Suprapubic skin (tissue), 4 donors: Measurements from ENCODE around the gene STK31. TPM values are rescaled to one million over a fixed set of nuclear protein-coding genes. Genes with fewer than 3 reads are reported as not detected.
"Not testable (repeated sequence)": the region's sequence is repeated elsewhere in the genome, so short reads cannot be mapped to it uniquely, and the experiment has no call there.

Source experiments
- DNase-seq, 2 donors: peaks; one replicate each; pipeline ENCODE4 v3.0.0-alpha.2; 2019; ENCODE audit warnings: low spot score in 2 of 2
- H3K27ac ChIP-seq: fragments of 200-600 bp; sonication (generic); one replicate; pipeline ENCODE4 v1.5.1; 2019
- H3K27me3 ChIP-seq: fragments of 200-600 bp; sonication (generic); one replicate; pipeline ENCODE4 v1.5.1; 2019
- H3K36me3 ChIP-seq: fragments of 200-600 bp; sonication (generic); one replicate; pipeline ENCODE4 v1.5.1; 2019
- H3K4me1 ChIP-seq: fragments of 200-600 bp; sonication (generic); one replicate; pipeline ENCODE4 v1.5.1; 2019
- H3K4me3 ChIP-seq: fragments of 200-600 bp; sonication (generic); one replicate; pipeline ENCODE4 v1.5.1; 2019; ENCODE audit warnings: mild to moderate bottlenecking
- H3K9me3 ChIP-seq: fragments of 200-600 bp; sonication (generic); one replicate; pipeline ENCODE4 v1.5.1; 2019
- EP300 ChIP-seq: sonication (generic); formaldehyde crosslinking; IDR thresholded peaks from one replicate; pipeline ENCODE4 v1.6.1; 2017; ENCODE audit warnings: antibody characterized with exemption
- POLR2A ChIP-seq, 2 donors: fragments of 450-650 bp; IDR thresholded peaks; one replicate each; pipeline ENCODE4 v1.6.1; 2017; ENCODE audit warnings: antibody characterized with exemption in 2 of 2, mild to moderate bottlenecking in 2 of 2, moderate library complexity in 2 of 2
- POLR2AphosphoS5 ChIP-seq, 3 donors: sonication (generic); formaldehyde crosslinking; IDR thresholded peaks; one replicate each; pipeline ENCODE4 v1.6.1; 2017; ENCODE audit warnings: antibody characterized with exemption in 3 of 3
- WGBS: methylation state at CpG from one replicate; pipeline ENCODE4 v1.1.5; 2018; 5-methylcytosine and 5-hydroxymethylcytosine counted together
- total RNA-seq, 4 donors: library from RNA; depleted of rRNA; stranded (reverse); fragments of >200 nt; gene quantifications; one replicate each; pipeline ENCODE4 v1.1.0, GENCODE V29; 2016
- TF ChIP-seq, protein P1 (sequence below), 2 donors: fragments of 200-600 bp in 1 of 2; fragments of 450-650 bp in 1 of 2; sonication (generic) in 1 of 2; IDR thresholded peaks; one replicate each; pipeline ENCODE4 v1.5.1; 2016 to 2019; ENCODE audit warnings: antibody characterized with exemption in 2 of 2, mild to moderate bottlenecking in 1 of 2, moderate library complexity in 1 of 2

The STK31 gene
- total RNA-seq, 4 donors from 2014 or later: 0.91 to 1.0 TPM; not detected in 2

DNA sequence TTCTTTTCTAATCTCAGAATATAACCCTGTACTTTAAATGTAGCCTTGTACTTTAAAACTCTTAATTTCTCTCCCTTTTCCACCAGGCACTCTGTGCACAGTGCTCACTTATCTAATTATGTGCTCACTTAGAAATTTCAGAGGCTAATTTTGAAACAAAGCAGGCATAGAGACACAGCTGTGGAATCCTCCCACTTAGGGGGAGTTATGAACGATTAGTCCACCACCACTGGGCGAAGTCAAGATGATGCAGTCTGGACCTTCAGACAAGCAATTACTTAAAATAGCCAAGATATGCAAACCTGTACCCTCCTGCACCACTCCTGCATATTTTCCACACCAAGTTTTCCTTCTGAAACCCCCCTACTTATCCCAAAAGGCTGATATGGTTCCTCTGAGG is 143.0 kb downstream of the STK31 start:
- peaks cover 3% of the 10 kb centered on the region for H3K9me3 ChIP-seq
- H3K36me3 ChIP-seq: no peaks in the 10 kb centered on the region
- no peaks in the 10 kb centered on the region for H3K27me3 ChIP-seq
- TF ChIP-seq EP300: no peak
- TF ChIP-seq, protein P1, sequence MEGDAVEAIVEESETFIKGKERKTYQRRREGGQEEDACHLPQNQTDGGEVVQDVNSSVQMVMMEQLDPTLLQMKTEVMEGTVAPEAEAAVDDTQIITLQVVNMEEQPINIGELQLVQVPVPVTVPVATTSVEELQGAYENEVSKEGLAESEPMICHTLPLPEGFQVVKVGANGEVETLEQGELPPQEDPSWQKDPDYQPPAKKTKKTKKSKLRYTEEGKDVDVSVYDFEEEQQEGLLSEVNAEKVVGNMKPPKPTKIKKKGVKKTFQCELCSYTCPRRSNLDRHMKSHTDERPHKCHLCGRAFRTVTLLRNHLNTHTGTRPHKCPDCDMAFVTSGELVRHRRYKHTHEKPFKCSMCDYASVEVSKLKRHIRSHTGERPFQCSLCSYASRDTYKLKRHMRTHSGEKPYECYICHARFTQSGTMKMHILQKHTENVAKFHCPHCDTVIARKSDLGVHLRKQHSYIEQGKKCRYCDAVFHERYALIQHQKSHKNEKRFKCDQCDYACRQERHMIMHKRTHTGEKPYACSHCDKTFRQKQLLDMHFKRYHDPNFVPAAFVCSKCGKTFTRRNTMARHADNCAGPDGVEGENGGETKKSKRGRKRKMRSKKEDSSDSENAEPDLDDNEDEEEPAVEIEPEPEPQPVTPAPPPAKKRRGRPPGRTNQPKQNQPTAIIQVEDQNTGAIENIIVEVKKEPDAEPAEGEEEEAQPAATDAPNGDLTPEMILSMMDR (IDR thresholded peaks at IDR 0.05): no peak
- TF ChIP-seq POLR2A (IDR thresholded peaks at IDR 0.05): no peak
- no peak for TF ChIP-seq POLR2AphosphoS5 (IDR thresholded peaks at IDR 0.05)
- 75% methylated on average over 2 of the region's 2 CpGs for WGBS
- DNase-seq: no peak
- no peaks in the 10 kb centered on the region for H3K4me1 ChIP-seq
- no peak overlapping the region for H3K4me3 ChIP-seq
- H3K27ac ChIP-seq: no peak overlapping the region

DNA sequence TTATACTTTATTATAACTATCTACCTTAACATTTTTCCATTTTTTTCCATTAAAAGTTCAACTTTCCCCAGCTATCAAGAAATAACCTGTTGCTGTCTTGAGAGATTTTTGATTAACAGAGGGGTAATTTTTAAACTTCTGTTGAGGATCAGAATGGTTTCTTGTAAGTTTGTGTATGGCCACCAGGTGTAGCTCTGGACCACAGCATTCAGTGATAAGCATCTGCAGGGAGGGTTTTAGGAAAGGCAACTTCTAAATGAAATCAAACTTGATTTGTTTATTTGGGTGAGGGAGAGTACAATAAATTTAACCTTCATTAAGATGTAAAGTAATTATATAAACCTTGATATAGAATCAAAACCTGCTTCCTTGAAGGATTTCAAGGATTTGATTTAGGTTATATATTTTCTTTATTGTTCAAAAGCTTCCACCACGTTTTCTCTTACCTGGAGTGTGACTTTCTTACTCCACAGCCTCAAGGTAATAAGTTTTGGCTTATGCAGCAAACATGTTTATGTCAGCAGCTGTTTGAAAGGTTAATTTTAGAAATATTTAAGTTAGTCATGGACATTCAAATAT is 153.3 kb downstream of the STK31 start:
- no peaks in the 10 kb centered on the region for H3K36me3 ChIP-seq
- no peaks in the 10 kb centered on the region for H3K9me3 ChIP-seq
- no peak for DNase-seq
- no peaks in the 10 kb centered on the region for H3K27me3 ChIP-seq
- 34% methylated on average over 1 of the region's 1 CpG for WGBS
- TF ChIP-seq, protein P1 (IDR thresholded peaks at IDR 0.05): peak in 1 of 2 donors; percentile 14
- TF ChIP-seq EP300: no peak
- no peak for TF ChIP-seq POLR2AphosphoS5 (IDR thresholded peaks at IDR 0.05)
- TF ChIP-seq POLR2A (IDR thresholded peaks at IDR 0.05): no peak
- H3K27ac ChIP-seq: no peak overlapping the region
- H3K4me3 ChIP-seq: no peak overlapping the region
- no peaks in the 10 kb centered on the region for H3K4me1 ChIP-seq

DNA sequence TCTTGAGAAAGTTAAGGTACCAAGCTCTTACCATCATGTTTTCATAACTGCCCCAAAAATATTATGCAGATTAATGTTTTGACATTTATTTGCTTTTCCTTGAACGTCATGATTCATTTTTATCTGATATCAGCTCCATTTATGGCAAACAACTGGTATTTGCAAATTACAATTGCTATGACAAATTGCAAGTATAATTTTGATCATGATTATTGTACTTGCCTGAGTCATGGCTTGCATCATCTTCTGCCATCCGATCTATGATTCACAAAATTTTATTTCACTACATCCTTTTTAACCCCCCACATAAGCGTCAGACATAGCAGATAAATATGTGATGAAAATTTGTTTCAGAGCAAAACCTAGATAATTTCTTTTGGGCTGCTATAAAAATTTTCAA is 155.0 kb downstream of the STK31 start:
- H3K9me3 ChIP-seq: no peaks in the 10 kb centered on the region
- no peaks in the 10 kb centered on the region for H3K4me1 ChIP-seq
- TF ChIP-seq POLR2AphosphoS5 (IDR thresholded peaks at IDR 0.05) (no peak), EP300 (no peak), POLR2A (IDR thresholded peaks at IDR 0.05) (no peak)
- TF ChIP-seq, protein P1 (IDR thresholded peaks at IDR 0.05): no peak
- DNase-seq: no peak
- H3K36me3 ChIP-seq: no peaks in the 10 kb centered on the region
- H3K4me3 ChIP-seq: no peak overlapping the region
- WGBS: 42% methylated on average over 3 of the region's 3 CpGs
- no peaks in the 10 kb centered on the region for H3K27me3 ChIP-seq
- H3K27ac ChIP-seq: no peak overlapping the region

DNA sequence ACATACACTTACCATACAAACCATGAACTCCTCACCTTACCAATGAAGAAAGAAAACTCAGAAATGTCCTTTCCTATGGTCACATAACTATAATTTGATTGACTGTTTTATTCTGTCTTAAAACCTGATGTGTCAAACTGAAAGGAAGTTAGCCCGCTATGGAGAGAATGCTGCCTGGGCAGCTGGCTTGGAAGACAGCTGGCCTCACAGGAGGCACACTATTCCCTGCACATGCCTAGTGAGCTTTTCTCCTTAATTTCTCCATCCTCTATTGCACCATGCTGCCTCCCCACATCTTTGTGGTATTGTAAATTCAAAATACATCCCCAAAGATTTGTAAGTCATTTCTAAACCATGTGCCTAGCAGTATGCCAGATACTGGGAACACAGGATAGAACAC is 163.3 kb downstream of the STK31 start:
- H3K4me3 ChIP-seq: no peak overlapping the region
- 81% methylated on average over 1 of the region's 1 CpG for WGBS
- H3K36me3 ChIP-seq: no peaks in the 10 kb centered on the region
- no peaks in the 10 kb centered on the region for H3K4me1 ChIP-seq
- H3K27me3 ChIP-seq: no peaks in the 10 kb centered on the region
- DNase-seq: no peak
- no peak for TF ChIP-seq POLR2AphosphoS5 (IDR thresholded peaks at IDR 0.05)
- no peak for TF ChIP-seq EP300
- TF ChIP-seq POLR2A (IDR thresholded peaks at IDR 0.05): no peak
- TF ChIP-seq, protein P1 (IDR thresholded peaks at IDR 0.05): no peak
- no peaks in the 10 kb centered on the region for H3K9me3 ChIP-seq
- H3K27ac ChIP-seq: no peak overlapping the region

DNA sequence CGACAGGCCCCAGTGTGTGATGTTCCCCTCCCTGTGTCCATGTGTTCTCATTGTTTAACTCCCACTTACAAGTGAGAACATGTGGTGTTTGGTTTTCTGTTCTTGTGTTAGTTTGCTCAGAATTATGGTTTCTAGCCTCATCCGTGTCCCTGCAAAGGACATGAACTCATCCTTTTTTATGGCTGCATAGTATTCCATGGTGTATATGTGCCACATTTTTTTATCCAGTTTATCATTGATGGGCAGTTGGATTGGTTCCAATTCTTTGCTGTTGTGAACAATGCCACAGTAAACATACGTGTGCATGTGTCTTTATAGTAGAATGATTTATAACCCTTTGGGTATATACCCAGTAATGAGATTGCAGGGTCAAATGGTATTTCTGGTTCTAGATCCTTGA is 166.5 kb downstream of the STK31 start:
- H3K27me3 ChIP-seq, H3K36me3 ChIP-seq, H3K27ac ChIP-seq, H3K9me3 ChIP-seq, H3K4me3 ChIP-seq, H3K4me1 ChIP-seq, DNase-seq: not testable (repeated sequence)
- 81% methylated on average over 3 of the region's 3 CpGs for WGBS

Other genes starting within 250 kb of the STK31 start
- 1 to 10 TPM in 1 of 4 donors, under 1 TPM in 1, not detected in 2; 0.47 to 1.9 TPM for gene IGF2BP3, start 239.7 kb upstream of the STK31 start, total RNA-seq
- gene TRA2A, start 178.2 kb upstream of the STK31 start, total RNA-seq: 100 to 1,000 TPM in 1 of 4 donors, 10 to 100 TPM in 3; 36.3 to 119 (median 45.2) TPM
- 10 to 100 TPM in 2 of 4 donors, 1 to 10 TPM in 2; 7.1 to 25.4 (median 11.5) TPM for gene CCDC126, start 112.8 kb upstream of the STK31 start, total RNA-seq
- 10 to 100 TPM in 2 of 4 donors, 1 to 10 TPM in 2; 4.8 to 14.6 (median 12.0) TPM for gene FAM221A, start 30.0 kb upstream of the STK31 start, total RNA-seq